ENCODE results near the gene HS6ST3. TPM values are rescaled to one million over a fixed set of nuclear protein-coding genes. Genes with fewer than 3 reads are reported as not detected.

HS6ST3 gene
- total RNA-seq, 1 donor from 2014 or later, result 8.4 TPM

DNA sequence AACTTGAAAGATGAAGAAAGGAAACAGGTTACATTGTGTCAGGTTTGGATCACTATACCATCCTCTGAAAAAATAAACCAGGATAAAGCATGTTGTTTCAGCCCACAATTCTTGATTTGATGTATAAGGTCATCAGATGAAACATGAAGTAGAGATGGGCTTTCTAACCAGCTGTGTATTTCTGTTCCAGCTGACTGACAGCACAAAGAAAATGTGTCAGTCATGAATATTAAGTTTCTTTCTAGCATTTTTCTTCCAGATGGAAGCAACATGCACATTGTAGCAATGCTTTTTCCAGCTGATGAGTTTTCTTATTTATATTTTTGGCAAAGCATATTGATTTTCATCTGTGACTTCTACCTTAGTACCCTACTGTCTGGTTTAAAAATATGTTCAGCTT lies 704.8 kb downstream of the HS6ST3 start:
- DNase-seq, result no peak

DNA sequence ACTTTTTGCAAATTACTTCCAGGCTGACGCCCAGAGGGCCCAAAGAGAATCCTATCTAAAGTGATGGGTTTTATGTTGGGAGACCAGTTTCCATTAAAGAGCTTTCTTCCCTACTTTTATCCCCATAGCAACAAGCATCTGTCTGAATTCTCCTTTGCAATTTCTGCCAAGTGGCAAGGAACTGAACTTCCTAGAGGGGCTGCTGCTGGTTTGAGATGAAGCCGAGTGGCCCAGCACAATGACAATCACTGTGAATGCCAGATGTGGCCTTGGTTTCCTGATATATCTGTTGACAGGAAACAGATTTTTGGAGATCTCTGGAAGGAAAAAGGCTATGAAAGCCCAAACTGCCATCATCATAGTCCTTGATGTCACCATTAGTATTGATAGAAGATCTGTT lies 705.8 kb downstream of the HS6ST3 start:
- no peak for DNase-seq

DNA sequence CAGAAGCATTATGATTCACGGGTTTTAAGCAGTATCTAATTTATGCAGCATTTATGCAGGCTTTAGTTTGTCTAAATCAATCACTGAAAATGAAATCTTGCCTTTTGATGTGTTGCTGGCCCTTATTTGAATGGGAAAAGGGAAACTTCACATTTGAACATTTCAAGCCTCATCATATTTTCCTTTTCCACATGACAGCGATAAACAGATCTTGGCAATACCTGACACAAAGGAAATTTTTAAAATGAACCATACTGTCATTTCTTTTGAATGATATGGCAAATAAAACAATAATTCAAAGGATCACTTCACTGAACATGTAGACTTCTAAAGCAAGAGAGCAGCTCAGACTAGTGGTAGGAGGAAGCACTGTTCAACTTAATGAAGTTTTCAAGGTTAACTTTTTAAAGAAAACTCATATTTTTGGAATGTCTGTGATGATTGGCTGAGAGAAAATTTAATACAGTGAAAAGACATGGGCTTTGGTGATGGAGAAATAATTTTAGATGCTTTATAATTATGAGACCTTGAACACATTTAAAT lies 706.3 kb downstream of the HS6ST3 start:
- DNase-seq, result no peak

DNA sequence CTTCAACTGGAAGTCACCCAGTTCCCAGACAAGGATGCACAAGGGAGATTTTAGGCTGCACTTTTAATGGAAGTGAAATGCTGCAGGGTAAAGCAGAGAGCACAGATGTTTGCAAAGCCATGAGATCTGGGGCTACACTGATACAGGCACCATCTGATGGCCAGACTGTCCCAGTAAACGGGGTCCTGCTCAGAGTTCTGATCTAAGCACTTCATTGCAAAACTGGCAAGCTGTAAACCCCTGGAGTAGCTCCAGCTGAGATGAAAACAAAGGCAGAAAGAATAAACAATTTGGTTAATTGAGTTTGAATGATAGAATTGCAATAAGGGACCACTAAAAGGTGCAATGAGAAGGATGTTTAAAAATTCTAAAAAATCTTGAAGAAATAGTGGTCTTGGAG lies 707.2 kb downstream of the HS6ST3 start:
- no peak for DNase-seq

DNA sequence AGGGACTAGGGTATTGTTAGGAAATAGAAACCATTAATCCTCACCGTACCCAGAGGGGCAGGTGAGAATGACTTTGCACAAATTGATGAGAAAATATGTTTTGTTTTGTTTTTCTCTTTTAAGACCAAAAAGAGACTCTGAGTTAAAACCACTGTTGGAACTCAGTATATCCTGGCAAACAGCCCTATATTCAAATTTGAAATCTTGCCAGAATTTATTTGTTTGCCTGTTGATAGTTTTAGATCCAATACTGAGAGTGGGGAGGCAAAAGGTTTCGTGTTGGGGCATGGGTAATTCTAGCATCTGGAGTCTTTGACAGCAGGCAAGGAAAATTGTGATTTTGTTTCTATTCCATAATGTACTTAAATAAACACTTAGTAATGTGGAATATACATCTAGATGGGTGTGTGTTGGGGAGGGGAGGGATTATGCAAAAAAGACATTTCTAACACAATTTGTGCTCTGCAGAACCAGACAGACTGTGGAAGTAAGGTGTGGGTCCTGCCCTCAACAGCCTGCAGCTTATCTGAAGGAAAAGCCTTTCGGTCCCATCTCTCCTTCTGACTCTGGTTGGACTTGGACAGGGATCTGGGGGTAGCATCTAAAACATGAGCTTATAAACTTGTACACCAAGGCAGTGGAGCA lies 713.7 kb downstream of the HS6ST3 start:
- no peak for DNase-seq

DNA sequence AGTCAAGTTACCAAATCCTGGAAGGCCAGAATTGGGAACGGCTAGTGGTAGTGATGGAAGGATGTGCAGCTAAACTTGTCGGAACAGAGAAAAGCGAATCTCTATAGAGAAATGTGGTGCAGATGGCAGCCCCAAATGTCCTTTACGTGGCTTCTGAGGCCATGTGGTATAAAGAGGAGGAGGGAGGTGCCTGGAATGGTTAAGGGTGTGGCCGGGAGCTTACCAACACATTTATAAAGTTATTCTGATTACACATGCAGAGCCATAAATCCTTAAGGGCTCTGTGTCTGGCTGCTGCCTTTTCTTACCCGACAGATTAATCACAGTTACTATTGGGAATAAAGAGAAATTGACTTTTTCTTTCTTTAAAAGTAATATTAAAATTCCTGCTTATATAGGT lies 714.3 kb downstream of the HS6ST3 start:
- no peak for DNase-seq

DNA sequence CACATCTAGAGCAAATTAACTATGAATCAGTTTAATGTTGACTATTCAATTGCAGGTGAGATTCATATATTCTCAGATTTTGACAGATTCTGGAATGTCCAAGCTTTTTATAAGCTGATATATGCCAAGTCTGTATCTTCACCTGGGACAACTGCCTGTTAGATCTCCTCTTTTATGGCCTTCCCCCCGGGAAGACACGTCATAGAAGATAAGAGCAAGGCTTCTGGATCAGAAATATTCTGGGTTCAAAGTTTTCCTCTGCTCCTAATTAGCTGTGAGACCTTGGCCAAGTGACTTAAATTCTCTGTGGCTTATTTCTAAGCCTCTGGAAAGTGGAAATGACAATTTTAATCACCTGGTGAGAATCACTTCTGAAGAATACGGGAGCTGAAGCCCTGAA lies 716.8 kb downstream of the HS6ST3 start:
- DNase-seq, result no peak

DNA sequence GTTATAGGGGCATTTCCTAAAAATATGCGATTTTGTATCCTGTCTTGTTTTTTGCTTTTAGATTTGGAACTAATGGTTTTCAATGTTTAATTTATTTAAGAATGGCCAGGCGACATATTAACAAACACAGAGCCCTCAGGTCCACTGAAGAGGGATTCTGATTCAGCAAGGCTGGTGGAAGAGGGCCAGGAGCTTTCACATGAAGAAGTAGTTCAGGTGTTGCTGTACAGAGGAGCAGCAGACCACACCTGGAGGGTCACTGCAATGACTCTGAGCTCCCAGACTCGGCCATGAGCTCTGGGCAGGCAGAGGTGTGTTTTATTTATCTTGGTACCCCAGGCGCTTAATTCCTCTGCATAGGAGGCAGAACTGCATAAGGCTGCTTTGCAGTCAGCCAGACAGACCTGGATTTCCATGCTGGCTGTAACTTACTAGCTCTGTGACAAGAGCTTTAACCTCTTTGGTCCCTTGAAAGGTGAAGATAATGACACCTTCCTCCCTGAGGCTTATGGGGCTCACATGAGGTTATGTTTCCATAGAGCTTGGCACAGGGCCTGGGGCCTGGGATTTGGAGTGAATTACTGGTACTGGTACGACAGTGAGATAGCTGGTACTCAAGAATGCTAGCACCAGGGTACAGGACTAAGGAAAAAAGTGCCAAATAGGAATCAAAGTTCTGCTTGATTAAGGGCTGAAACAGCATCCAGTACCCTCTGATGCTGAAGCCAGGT lies 719.6 kb downstream of the HS6ST3 start:
- DNase-seq, result no peak

DNA sequence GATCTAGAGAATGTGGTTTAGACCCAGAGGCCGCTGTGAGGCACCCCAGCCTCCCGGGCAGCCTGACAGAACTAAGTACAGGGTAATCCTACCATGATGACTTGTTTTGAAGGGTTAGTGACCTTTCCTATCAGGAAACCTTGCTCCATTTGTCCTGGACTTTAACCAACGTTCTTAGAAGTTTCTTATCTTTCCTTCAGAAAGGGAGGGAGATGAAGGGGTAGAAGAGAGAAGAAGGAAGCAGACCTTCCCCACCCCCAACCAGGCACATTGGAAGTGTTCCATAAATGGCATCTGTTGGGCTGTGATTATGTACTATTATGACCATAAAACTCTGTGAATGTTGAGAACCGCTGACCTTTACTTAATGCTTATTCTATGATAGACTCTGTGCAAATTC lies 720.2 kb downstream of the HS6ST3 start:
- DNase-seq, result no peak

DNA sequence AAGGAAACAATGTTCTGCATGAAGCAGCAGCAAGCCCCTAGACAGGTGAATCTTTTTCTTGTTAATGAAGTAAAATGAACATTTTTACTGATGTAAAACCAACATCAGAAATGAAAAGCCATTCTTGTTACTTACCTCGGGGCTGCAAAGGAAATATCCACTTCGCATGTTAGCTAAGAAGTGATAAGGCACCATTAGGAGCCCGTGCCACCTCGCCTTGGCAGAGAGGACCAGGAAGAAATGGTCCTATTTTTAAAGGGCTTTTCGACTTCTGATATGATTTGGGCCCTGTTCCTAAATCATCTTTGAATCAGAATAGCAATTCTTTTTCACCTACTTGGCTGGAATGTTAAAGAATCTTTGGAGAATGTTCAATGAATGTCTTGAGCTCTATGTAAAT lies 721.1 kb downstream of the HS6ST3 start:
- DNase-seq, result no peak

DNA sequence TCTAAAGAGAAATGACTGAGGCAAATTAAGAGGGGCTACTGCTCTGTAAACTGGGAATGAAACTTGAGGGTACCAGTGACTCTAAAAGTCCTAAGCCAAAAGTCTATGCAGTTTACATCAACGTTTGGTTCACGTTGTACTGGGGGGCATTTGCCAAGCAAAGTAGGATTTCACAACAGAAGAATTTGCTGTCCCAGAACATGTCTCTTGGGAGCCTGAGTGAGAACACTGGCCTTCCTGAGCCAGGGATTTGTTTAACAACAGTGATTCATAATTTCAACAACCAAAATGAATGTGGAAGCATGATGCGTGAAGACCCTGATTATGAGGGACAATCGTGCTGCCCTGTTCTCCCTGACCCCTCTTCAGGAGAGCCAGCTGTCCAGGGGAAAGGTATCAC lies 726.4 kb downstream of the HS6ST3 start:
- no peak for DNase-seq

DNA sequence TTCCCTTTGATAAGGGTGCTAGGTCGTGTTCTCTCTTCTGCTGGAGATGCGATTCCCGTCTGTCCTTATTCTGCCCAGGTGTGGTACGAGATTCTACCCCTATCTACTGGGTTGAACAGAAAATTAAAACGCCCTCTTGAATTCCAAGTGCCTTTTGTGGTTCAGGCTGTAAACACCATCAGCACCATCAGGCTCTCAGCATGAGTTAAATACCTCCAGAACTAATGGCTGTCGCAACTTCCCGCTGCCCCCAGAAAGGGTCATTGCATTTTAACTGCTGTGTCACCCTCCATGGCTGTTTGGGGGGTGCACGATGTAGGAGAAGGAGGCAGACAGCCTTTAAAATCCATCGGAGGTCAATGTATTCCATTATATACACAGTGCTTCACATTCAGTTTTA lies 727.0 kb downstream of the HS6ST3 start:
- no peak for DNase-seq

DNA sequence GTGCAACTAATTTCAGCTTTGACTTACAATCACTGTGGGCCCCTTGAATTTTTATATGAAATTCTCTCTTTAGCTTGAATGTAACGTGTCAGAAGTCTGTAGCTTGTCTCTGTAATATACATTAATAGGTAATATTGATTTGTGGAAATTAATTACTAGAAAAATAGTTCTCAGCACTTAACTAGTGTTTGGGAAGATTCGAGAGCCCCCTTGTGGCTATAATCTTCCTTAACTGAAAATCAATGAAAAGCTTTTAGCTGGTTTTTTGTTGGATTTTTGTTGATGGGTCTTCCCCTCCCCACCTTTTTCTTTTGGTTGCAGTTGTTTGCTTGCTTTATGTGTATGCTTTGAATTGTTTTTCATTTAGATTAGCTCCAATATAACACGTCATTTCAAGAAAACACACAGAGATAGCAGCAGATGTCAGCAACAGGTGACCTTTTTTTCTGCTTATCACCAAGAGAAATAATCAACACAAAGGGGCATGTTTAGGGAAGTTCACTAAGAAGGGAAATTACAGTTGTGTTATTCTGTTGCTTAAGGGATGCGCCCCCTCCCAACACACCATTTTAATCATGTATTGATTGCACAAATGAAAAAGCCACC lies 727.5 kb downstream of the HS6ST3 start:
- no peak for DNase-seq

DNA sequence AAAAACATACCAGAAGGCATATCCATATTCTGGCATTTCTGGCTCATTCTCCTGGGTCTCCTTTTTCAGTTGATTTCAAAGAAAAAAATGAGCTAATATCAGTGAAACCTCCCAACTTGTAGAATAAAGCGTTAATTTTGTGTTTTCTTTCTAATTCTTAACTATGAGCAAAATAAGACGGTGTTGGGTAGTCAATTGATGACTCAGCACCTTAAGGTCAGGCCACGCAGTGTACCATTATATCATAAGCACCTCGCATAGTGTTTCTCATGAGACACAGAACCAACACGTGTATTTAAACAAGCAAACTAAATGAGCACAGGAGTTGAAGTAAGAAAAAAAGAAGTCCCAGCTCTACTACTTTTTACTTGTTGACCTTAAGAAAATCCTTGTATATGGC lies 729.5 kb downstream of the HS6ST3 start:
- no peak for DNase-seq

DNA sequence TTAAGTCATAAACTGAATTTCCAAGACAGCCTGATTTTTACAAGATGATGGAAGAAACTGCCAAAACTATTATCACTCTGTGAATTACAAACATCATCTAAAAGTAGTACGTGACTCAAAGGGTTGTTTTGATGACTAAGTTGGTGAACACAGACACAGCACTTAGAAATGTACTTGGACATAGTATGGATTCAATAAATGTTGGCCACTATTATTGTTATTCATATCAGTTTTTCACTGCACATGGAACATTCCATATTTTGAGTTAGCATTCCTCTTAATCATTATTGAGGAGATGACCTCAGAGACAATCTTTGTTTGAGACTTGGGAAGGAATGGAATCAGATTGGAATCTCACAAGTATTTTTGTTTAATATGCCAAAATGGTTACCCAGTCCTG lies 731.5 kb downstream of the HS6ST3 start:
- DNase-seq, result no peak

DNA sequence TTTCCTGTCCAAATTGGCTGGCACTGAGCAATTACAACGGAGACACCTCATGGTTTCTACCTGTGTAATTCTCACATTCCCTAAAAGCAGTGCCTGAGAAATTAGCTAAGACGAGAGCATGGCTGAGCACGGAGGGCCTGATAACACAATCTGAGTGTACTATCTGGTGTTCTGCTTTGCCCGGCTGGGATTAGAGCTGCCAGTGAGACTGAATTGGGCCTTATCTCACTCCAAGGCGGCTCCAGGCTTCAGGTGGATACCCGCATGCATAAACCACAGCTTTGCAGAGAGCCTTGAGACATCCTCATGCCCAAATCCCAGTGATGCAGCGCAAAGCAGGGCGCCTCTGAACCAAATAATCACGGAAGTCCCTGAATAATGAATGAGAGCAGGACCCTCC lies 732.1 kb downstream of the HS6ST3 start:
- DNase-seq, result no peak

DNA sequence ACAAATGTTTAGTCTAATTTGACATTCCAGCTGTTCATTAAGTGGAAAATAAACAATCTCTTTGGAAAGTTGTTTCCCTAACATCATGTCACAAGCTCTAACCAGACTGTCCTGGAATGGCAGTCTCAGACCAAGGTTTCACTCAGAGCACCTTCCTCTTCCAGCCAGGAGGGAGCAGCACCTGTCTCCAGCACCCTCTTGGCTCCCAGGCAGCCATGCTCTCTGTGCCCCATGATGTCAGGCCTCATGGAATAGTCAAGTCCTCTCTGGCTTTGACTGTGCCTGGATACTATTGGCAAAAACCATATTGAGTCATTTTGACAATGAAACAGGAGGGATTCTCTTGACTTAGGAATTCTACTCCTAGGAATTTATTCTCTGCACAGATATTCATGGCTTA lies 733.0 kb downstream of the HS6ST3 start:
- no peak for DNase-seq

DNA sequence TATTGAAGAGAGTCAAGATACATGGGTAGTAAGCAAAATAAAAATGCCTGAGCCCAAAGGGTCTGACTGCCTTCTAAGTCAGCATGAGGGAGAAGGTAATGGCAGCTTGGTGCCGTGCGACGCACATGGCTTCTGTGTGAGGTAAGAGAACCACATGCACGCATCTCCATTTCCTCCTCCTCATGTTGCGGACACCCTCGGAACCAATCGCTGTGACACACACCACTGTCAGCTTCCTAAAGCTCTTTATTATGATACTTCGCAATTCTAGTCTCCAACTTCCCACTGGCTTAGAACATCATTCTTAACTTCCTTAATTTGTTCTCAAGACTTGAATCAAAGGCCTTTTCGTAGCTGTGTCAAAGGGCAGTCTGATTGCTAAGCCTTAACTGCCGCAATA lies 734.2 kb downstream of the HS6ST3 start:
- no peak for DNase-seq

DNA sequence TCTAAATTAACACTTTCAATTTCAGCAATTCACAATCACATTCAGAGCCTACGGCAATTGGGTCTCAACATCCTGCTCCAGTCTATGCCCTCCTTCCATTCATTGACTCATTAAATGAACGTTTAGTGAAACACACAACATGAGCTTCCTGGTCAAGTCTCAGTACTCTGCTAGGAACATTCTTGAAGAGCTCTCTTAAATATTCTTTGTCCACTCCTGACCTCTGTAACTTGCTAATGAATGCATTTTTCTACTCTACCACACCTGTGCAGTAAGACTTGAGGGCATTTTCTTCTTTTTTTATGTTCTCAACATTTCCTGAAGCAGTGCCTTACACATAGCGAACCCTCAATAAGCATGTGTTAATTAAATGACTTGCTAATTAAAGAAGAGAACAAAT lies 735.7 kb downstream of the HS6ST3 start:
- no peak for DNase-seq

DNA sequence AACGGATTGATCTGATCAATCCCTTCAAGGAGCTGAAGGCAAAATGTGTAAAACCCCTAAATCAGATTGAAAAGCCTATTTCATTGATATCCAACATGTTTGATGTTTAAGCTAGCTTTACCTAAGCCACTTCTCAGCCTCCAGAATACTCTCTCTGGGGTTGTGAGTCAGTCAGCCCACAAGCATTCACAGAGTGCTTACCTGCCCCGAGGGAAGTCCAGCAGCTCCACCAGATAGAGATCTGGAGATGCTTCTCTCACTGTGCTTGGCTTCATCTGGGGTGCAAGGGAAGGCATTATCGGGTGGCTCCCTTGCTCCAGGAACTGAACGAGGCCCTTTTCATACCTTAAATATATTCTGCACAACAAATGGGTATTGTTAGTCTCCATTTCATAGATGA lies 744.7 kb downstream of the HS6ST3 start:
- no peak for DNase-seq

DNA sequence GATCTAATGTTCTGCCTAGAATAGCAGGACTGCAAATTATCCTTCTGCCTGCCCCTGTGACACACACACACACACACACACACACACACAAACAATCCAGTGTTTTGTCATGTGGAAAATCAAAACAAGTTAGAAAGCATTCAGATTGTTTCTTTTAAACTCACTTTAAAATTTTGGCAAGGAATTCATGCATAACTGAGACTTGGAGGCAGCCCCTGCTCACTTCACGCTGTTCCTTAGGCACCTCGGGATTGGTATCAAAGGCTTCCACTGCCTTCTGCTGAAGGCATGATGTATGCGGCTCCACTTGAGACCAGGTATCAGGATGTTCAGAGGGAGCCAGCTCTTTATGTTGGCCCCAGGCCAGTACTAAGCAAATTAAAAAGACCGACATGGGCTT lies 745.6 kb downstream of the HS6ST3 start:
- no peak for DNase-seq

DNA sequence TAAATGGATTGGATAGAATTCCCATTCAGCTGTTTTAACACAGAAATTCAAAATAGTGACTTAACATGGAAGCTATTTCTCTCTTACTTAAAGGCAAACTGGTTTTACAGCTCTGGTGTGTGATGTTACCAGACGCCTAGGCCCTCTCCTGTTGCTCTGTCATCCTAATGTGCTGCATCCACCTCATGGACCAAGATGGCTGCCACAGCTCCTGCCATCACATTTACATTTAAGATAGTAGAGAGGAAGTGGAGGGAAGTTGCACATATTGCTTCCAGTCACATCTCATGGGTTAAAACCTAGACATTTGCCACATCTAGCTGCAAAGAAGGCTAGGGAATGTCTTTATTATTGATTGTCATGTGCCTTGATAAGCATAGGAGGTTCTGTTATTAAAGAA lies 746.8 kb downstream of the HS6ST3 start:
- DNase-seq, result no peak

DNA sequence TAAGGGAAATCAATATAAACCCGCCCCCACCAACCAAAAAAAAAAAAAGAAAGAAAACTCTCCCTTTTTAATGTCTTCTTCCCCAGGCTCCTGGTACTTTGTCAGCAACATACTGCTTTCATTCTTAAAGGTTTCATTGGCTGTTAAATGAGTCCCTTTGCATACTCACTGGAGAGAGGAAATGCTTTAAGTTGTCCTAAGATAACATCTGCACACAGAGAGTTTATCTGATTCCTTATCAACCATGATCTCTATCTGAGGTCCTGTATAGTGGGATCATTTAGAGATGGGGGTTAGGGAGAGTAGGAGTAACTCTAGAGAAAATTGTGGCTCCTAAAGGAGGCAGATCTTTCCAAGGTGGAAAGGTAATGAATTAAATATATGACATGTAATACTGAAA lies 747.9 kb downstream of the HS6ST3 start:
- no peak for DNase-seq

DNA sequence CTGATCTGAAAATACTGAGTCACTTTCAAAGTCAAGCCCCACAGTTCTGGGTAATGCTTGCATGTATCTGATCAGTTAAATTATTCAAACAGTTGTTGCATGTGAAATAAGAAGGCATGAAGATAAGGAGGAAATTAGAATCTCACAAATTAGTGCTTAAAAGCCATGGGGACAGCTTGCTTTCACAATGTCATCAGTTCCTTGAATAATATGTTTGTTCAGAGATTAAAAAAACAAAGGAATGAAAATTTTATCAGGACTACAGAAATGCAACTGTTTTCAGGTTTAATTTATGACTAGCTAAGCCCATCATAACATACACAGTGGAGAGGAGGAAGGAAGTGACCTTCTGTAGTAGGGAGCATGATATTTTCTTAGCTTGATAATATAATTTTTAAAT lies 754.3 kb downstream of the HS6ST3 start:
- no peak for DNase-seq
